HG03039 (cell line): ENCODE measurements around the gene TET3.
"Not testable (repeated sequence)": the region's sequence is repeated elsewhere in the genome, so short reads cannot be mapped to it uniquely, and the experiment has no call there.

Source experiments
- ATAC-seq: cut with Tn5 transposase; IDR thresholded peaks from one replicate; pipeline ENCODE4 v1.9.1; 2021; ENCODE audit warnings: mild to moderate bottlenecking, moderate library complexity; ENCODE audit not compliant: unreplicated experiment

TET3 gene

DNA sequence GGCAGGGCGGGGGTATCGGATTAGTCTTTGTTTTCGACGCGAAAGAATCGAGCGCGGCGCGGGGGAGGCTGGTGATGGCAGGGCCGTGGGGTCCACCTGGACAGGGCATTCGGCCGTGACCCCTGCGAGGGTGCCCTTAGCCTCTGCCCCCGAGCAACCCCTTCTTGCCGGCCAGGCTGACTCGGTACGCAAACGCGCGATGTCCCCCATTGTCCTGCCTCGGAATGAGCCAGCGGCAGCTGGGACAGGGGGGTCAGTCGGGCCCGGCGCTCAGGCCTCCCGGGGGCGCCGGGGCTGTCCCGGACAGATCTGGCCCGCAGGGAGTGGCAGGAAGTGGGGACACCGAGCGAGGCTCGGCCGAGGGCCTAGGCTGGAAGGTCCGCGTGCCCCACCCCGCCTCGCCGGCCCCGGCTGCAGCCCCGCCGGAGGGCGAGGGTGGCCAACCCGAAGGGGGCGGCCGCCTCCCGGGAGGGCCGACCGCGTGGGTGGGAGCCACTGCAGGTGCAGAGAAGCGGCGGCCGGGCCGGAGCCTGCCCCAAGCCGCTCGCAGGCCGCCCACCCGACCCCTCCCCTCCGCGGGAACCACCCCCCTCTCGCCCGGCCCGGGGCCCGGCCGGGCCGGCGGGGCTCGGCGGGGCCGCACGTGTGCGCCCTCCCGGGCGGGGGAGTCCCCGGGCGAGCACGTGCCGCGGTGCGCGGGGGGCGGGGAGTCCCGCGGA is at the start of gene TET3:
Gene TET3, plus strand, starts transcription at position 708 of the 719 bp plus-strand sequence. CDS start 1,494 bp downstream, outside the sequence.
- peak; percentile 33 for ATAC-seq

DNA sequence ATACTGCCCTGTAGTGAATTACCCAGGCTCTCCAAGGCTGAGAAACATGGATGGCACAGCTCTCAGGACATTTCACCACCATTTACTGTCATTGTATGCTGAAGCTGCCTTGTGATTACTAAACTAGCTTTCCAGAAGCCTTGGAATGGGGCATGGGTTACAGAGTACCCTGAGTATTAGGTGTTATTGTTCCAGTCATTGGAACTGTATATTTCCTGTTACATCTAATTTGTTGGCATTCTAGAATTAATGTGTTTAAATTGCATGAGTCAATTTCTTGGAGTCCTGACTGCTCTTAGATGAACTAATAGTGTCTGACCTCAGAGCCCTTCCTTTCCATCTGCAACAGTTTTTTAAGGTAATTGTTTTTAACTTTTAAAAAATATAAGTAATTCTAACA is 49.1 kb upstream of the TET3 start:
- ATAC-seq = no peak

DNA sequence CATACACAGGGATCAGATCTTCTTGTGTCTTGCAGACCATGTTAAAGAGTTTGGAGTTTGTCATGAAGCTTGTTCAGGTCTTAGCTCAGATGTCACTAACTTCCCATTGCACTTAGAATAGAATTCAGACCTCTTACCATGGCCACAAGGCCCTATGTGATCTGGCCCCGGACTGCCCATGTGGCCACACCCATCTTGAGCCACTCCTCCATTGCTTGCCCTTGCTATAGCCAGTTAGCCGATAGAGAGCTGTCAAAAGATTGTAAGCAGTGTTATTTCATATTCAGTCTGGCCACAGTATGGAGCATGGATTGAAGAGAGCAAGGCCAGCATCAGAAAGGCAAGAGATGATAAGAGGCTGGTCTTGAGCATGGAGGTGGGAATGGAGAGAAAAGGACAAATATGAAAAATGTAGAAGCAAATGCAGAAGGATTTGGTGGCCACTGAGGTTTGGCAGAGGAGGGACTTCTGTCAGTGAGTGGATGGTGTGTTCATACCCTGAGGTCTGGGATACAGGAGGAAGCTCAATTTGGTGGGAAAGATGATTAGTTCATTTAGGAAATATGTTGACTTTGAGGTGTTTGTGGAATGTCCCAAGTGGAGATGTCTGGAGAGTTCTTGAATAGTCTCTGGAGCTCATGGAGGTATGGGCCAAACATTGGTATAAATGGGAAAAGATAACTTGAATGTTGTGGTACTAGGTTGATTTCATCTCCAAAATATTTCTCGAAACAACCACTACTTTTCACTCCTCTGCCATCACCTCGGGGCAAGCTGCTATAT is 47.4 kb upstream of the TET3 start:
- ATAC-seq = no peak

DNA sequence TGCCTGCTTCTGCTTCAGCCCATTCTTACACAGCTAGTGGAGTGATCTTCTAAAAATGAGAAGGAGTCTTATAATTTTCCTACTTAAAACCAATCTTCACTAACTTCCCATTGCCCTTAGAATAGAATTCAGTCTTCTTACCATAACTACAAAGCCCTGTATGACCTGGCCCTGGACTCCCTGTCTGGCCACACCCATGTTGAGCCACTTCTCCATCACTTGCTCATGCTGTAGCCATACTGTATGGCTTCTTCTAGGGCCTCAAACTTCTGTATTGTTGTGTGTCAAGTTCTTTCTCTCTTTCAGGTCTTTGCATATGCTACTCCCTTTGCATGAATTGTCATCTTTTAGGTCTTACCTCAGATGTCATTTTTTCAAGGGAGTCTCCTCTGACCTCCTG is 46.8 kb upstream of the TET3 start:
- no peak for ATAC-seq

DNA sequence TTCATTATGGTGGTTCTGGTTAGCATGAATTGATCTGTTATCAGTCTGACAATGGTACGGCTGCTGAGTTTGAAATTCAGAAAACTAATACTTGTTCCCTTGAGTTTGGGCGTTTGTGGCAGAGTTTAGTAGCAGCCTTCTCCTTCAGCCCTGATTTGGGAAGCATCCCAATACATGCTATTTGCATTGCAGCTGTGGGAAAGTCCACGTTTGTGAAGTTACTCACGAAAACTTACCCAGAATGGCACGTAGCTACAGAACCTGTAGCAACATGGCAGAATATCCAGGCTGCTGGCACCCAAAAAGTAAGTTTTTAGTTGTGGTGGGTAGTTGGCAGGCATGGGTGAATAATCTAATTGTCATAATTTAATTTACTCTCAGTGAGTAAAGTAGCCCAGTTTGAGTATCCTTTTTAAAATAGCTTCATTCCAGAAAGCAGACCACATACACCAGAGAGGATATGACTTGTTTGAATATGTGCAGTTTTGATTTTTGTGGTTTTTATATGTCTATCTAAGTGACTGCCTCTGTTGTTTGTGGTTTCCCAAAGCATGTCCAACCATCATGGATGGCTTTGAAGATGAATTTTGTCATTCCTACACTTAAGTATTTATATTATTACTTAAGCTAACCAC is 45.9 kb upstream of the TET3 start:
- no peak for ATAC-seq

DNA sequence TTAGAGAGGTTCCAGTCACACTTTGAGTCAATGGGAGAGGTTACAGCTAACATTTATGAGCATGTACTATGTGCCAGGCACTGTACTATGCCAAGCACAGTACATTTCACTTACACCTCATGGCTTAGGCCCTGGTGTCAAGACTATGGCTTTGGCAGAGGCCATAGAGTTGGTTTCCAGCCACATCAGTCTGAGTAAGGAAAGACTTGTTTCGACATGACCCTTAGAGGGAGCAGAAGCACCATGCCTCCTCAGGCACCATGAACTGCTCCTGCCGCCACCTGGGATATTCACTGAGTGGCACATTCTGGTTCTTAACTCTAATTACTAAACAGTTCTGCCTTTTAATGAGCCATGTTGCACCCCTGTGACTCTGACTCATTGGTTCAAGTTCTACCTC is 45.3 kb upstream of the TET3 start:
- no peak for ATAC-seq

DNA sequence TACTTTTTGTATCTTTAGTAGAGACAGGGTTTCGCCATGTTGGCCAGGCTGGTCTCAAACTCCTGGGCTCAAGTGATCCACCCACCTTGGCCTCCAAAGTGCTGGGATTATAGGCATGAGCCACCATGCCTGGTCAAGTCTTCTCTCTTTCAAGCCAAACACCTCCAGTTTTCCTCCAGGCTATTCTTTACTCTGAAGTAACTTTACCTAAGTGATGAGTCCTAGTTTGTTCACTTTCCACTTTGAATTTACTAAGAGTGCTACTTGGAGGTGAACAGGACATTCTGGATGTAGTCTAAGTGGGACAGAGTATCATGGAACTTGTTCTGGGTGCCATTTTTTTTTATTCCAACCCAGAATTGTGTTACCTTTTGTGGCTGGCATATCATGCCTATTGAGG is 44.6 kb upstream of the TET3 start:
- not testable (repeated sequence) for ATAC-seq

DNA sequence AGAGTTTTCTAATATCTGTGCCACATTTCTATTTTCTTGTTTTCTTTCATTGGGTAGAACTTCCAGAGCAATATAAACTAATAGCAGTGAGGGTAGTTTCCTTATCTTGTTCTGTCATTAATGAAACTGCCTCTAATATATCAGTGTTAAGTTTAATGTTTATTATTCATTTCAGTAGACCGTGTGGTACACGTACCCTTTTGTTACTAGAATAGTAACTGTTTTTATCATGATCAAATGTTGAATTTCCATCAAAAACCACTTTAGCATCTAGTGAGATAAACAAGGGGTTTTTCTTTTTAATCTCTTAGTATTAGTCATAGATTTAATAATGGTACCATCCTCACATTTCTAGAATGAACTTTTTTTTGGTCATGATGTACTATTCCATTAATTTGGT is 42.0 kb upstream of the TET3 start:
- ATAC-seq = no peak

DNA sequence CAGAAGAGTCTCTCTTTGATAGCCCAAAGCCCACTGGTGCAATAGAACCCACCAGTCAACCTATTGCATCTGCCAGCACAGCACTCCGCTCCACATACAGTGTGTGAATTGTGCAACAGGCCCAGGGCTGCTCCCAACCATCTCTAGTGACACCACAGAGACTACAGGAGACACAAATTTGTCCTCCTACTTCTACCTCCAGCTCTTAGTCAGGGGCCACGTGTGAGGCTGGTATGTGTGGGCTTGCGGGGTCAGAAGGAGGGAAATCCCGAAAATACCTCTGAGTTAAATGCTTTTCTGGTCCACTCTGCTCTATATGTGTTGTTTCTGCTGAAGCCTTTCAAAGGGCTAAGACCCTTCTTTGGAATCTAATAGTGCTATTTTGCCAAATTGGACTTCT is 40.0 kb upstream of the TET3 start:
- ATAC-seq = peak; percentile 63

DNA sequence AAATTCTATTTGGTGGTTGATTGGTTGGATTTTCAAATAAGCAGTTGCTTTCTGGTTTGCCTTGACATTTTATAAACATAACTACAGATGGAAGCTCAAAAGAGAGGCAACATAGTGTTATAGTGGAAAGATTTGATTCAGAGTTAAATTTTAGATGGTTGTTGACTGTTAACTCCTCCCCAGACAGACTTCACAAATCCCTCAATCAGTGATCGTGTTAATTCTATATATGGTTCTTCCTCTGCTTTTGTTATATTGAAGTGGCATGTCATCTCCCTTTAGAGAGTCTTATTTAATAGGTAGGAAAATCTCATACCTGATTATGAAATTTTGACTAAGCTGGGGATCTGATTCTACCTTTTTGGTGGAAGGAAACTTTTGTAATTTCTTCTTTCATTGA is 38.5 kb upstream of the TET3 start:
- no peak for ATAC-seq

DNA sequence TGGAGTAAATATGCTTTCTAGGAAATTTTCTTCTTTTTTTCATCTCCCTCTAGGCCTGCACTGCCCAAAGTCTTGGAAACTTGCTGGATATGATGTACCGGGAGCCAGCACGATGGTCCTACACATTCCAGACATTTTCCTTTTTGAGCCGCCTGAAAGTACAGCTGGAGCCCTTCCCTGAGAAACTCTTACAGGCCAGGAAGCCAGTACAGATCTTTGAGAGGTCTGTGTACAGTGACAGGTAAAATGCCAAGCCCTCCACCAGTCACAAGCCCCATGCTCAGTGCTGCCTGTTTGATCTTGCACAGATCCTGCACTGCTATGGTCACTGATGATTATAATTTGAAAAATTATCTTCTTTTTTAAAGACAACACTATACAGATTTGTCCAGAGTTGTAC is 38.0 kb upstream of the TET3 start:
- ATAC-seq = no peak

DNA sequence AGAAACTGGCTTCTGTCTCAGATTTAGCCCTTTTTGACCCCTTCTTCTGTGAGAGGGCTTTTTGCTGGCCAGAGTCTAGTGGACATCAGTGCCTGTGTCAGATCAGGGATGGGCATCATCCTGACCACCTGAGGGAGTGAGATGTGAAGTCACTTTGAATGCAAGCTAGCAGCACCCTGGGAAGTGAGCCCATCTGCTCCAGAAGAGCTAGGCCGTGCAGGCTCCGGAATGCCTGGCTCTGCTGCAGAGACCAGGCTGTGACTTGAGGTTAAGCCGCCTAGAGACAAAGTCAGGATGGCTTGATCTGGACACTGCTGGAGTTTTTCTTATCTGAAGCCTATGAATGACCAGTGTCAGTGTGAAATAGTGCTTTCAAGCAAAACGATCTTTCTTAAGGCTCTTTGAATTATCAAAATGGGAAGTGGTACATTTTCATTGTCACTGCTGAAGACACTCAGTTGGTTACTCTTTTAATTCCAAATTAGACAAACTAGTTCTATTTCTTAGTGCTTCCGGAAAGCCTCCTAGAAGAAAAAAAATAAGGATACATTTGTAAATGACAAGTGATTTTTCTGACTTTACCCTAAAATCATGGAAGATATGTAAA is 37.2 kb upstream of the TET3 start:
- no peak for ATAC-seq

DNA sequence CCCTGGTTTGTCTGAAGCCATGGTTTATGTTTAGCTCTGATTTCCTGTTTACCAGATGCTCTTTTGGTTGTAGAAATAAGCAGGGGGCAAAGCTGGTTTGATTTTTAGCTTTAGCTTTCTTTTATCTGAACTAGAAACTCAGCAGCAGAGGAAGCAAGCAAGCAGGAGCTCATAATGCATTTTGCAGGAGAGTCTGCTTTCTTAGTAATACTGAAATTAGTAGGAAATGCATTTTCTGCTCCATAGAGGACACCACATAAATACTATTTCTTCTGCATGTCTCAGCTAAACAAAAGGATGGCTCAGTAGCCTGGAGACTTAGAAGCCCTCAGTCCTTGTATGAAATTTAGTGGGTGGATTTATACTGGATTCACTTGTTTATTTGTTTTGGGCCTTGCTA is 34.9 kb upstream of the TET3 start:
- ATAC-seq = no peak

DNA sequence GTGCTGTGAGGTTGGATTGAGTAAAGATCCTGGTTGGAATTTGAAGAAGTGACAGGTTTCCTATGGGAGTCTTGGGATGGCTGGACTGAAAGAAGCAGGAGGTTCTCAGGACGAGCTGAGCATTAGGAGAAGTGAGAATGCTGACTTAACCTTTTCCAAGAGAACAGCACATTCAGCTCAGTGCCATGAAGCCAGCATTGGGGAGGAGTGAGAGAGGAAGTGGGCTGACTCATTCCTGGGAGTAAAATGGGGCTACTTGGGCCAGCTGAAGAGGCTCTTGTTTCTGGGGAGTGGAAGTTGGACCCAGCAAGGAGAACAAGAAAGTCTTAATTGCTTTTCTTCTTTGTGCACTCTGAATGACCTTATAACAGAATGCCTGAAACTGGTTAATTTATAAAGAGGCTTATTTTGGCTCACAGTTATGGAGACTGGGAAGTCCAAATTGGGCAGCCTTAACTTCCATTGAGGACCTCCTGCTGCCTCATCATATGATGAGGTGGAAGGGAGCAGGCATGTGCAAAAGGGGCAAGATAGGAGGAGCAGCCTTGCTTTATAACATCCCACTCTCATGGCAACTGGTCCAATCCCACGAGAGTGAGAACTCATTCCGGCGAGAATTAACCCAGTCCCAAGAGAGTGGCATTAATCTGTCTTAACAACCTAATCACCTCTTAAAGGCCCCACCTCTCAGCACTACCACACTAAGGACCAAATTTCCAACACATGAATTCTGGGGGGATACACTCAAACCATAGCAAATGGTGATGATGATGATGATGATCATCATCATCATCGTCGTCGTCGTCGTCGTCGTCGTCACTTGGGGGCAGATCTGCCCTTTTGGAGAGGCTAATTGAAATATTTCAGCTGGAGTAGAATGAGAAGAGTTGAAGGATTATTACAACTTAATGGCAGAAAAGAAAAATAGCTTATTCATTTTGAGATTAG is 31.9 kb upstream of the TET3 start:
- no peak for ATAC-seq

DNA sequence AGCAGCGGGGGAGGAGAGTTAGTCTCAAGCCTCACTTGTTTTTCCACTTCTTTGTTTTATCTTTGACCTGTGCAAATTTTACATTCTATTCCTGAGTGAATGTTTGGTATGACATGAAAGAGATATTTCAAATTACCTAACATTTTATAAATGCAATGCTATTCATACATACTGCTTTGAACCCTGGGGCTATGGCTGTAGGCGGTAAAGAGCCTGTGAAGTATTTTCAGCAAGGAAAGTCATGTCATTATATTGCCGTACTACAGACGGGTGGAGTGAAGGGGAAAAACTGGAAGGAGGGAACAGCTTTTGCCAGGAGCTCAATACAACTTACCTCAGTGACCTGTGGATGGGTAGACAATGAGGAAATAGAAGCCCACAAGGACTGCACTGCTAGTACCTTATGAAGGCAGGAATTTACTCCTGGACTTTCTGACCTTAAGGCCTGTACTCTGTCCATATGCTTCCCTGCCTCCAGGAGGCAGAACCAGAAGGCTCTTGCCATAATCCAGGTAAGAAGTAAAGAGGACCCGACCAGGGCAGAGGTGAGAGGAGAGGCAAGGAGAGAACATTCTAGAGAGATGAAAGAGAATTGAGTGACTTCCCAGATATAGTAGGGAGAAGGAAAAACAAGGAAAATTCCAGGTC is 28.4 kb upstream of the TET3 start:
- no peak for ATAC-seq

DNA sequence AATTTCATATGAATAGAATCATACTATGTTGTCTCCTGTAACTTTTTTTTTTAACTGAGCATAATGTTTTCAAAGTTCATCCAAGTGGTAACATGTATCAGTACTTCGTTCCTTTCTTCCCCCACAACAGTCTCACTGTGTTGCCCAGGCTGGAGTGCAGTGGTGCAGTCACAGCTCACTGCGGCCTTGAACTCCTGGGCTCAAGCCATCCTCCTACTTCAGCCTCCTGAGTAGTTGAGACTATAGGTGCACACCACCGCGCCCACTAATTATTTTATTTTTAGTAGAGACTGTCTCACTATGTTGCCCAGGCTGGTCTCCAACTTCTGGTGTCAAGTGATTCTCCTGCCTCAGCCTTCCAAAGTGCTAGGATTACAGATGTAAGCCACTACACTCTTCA is 23.4 kb upstream of the TET3 start:
- no peak for ATAC-seq

DNA sequence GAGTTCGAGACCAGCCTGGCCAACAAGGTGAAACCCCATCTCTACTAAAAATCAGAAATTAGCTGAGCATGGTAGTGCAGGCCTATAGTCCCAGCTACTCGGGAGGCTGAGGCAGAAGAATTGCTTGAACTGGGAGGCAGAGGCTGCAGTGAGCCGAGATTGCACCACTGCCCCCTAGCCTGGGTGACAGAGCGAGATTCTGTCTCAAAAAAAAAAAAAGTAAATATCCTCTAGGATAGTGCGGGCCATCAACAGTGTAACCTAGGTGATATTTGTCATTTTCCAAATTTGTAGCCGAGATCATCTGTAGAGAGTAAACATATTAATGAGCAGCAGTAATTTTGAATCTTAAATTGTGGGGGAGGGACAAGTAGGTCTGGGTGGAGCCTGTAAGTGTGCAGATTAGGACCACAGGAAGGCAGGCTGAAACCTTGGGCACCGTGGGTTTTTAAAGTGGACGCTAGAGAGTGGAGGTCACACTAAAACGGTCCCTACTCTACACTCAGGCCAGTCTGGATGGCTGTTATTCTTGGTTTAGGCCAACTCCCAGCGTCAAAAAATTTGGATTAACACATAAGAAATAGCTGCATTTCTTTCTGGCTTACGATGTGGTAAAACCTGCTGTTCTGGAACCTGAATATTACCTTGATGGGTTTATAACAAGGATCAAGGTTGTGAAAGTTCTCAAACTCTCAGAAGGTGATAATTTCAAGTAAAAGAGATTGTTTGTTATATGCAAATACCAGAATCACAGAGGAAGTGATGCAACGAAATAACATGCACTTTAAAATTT is 22.7 kb upstream of the TET3 start:
- no peak for ATAC-seq

DNA sequence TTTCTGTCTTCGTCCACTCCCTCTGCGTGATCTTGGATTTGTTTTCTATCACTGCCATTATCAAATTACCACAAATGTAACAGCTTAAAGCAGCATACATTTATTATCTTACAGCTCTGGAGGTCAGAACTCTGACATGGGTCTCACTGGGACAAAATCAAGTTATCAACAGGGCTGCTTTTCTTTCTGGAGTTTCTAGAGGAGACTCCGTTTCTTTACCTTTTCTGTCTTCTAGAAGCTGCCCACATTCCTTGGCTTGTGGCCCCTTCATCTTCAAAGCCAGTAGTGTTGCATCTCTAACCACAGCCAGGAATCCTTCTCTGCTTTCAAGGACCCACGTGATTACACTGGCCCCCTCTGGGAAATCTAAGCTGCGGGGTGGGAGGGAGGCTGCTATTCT is 21.9 kb upstream of the TET3 start:
- ATAC-seq = no peak
